PC-9 (cell line): ENCODE data around the gene VWC2.

ENCODE experiments used
- CTCF ChIP-seq: fragments of 200-600 bp; sonication (generic); conservative IDR thresholded peaks from 2 replicates; pipeline ENCODE4 v1.6.1; 2017; ENCODE audit warnings: mixed run types, antibody characterized with exemption, mild to moderate bottlenecking, moderate library complexity
- EZH2 ChIP-seq: fragments of 200-600 bp; sonication (generic); IDR thresholded peaks from 2 replicates; pipeline ENCODE4 v1.8.0; 2017; ENCODE audit warnings: antibody characterized with exemption, low read depth

DNA sequence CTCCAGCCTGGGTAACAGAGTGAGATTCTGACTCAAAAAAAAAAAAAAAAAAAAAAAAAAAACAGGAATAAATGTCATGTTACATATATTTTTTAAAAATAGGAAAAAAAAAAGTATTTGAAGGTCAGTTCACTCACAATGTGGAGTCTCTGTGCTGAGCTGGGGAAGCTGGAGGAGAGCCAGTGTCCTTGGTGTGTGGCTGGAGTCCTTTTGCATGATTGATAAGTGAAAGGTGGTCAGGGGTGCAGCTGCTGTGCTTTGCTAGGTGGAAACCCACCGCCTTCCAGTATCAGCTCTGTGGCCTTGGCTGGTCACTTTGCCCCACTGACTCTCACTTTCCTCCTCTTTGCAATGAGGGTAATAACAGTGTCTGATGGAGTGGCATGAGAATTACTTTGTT, 101.9 kb downstream of the VWC2 start:
- no peak for TF ChIP-seq CTCF
- no peak for TF ChIP-seq EZH2
